ENCODE results near the gene ANXA3.

Gene ANXA3

DNA sequence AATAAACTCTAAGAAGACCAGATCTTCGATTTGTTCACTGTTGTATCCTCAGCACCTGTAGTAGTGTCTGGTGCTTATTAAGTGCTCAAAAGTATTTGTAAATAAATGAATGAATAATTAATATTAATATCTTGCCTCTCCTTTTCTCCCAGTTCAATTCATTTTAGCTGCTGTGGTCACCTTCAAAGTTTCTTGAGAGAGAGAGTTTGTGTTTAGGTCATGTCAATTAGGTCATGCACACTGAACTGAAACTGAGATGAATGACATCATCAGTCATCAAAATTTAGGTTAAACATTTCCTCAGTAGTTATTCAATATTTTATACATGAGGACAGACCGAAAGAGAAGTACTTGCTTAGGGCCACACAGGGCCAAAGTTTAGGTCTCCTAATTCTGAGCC lies 73.5 kb downstream of the ANXA3 start:
- Mint-ChIP-seq H3K4me1 (peaks cover 24% of the 10 kb centered on the region), H3K27me3 (no peaks in the 10 kb centered on the region), H3K36me3 (ENCODE audit: low read depth) (no peaks in the 10 kb centered on the region), H3K9me3 (no peaks in the 10 kb centered on the region), H3K4me3 (no peak overlapping the region), H3K27ac (no peak overlapping the region)
- DNase-seq = no peak
- ATAC-seq = no peak

GRCh38 chr4:78627046-78627965 lies 75.7 kb downstream of the ANXA3 start:
- H3K27ac Mint-ChIP-seq = no peak overlapping the region

GRCh38 chr4:78627966-78628678 lies 76.6 kb downstream of the ANXA3 start:
- DNase-seq (no peak), ATAC-seq (no peak)
- peaks cover 36% of the 10 kb centered on the region for H3K4me1 Mint-ChIP-seq
- H3K27ac Mint-ChIP-seq = no peak overlapping the region
- no peak overlapping the region for H3K4me3 Mint-ChIP-seq
- no peaks in the 10 kb centered on the region for H3K9me3 Mint-ChIP-seq
- no peaks in the 10 kb centered on the region for H3K27me3 Mint-ChIP-seq
- H3K36me3 Mint-ChIP-seq (ENCODE audit: low read depth) = no peaks in the 10 kb centered on the region

More at GRCh38 chr4:78627046-78627965, 75.7 kb downstream of the ANXA3 start:
- Mint-ChIP-seq H3K4me1 (peaks cover 36% of the 10 kb centered on the region), H3K4me3 (no peak overlapping the region), H3K27me3 (no peaks in the 10 kb centered on the region), H3K36me3 (ENCODE audit: low read depth) (no peaks in the 10 kb centered on the region), H3K9me3 (no peaks in the 10 kb centered on the region)
- DNase-seq (no peak), ATAC-seq (no peak)

- no peak overlapping the region for H3K4me3 Mint-ChIP-seq
- H3K4me1 Mint-ChIP-seq = peaks cover 39% of the 10 kb centered on the region
- DNase-seq (no peak), ATAC-seq (no peak)
- no peaks in the 10 kb centered on the region for H3K27me3 Mint-ChIP-seq
- H3K36me3 Mint-ChIP-seq (ENCODE audit: low read depth) = no peaks in the 10 kb centered on the region
- peak overlapping the region; percentile 2 for H3K27ac Mint-ChIP-seq
- H3K9me3 Mint-ChIP-seq = no peaks in the 10 kb centered on the region
Measured at GRCh38 chr4:78629991-78630541, 78.5 kb downstream of the ANXA3 start.

DNA sequence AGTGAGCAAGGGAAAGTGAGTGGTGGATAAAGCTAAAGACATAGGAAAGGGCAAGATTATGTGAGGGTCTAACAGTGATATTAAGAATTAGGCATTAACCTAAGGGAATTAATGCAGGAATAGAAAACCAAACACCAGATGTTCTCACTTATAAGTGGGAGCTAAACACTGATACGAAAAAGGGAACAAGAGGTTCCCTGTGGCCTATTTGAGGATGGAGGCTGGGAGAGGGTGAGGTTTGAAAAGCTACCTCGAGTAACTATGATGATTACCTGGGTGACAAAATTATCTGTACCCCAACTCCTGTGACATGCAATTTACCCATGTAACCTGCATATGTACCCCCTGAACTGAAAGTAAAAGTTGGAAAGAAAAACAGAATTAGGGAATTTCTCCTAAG lies 79.0 kb downstream of the ANXA3 start:
- Mint-ChIP-seq H3K27me3 (no peaks in the 10 kb centered on the region), H3K9me3 (no peaks in the 10 kb centered on the region), H3K36me3 (ENCODE audit: low read depth) (no peaks in the 10 kb centered on the region), H3K27ac (peak overlapping the region; percentile 2), H3K4me1 (peaks cover 39% of the 10 kb centered on the region), H3K4me3 (no peak overlapping the region)
- no peak for DNase-seq
- no peak for ATAC-seq

DNA sequence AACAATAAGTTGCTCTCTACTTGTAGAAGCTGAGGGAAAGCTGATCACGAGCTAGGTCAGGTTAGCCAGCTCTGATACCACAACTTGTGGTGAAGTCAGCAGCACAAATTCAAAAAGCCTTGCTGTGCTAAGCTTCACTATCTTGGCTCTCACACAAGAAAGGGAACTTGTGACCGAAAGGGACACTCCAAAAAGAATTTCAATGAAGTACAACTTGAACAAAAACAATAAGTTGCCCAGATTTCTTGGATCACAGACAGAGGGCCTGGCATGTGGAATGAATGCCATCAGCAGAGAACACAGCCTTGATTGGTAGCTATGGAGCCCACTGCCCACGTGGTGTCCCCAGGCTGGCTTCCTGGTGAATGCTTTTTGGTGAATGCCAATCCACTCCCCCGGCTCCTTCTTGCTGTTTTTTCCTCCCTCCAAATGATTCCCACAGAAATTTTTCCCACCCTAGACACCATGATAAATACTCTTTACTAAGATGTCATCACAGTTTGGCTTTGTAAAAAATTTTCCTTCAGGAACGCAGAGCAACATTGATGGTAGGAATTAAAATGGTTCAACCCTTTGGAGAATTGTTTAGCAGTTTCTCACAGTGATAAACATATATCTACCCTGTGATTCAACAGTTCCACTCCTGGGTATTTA lies 82.6 kb downstream of the ANXA3 start:
- ATAC-seq (no peak), DNase-seq (no peak)
- Mint-ChIP-seq H3K27ac (no peak overlapping the region), H3K4me3 (no peak overlapping the region), H3K27me3 (no peaks in the 10 kb centered on the region), H3K4me1 (peaks cover 38% of the 10 kb centered on the region), H3K36me3 (ENCODE audit: low read depth) (no peaks in the 10 kb centered on the region), H3K9me3 (no peaks in the 10 kb centered on the region)

DNA sequence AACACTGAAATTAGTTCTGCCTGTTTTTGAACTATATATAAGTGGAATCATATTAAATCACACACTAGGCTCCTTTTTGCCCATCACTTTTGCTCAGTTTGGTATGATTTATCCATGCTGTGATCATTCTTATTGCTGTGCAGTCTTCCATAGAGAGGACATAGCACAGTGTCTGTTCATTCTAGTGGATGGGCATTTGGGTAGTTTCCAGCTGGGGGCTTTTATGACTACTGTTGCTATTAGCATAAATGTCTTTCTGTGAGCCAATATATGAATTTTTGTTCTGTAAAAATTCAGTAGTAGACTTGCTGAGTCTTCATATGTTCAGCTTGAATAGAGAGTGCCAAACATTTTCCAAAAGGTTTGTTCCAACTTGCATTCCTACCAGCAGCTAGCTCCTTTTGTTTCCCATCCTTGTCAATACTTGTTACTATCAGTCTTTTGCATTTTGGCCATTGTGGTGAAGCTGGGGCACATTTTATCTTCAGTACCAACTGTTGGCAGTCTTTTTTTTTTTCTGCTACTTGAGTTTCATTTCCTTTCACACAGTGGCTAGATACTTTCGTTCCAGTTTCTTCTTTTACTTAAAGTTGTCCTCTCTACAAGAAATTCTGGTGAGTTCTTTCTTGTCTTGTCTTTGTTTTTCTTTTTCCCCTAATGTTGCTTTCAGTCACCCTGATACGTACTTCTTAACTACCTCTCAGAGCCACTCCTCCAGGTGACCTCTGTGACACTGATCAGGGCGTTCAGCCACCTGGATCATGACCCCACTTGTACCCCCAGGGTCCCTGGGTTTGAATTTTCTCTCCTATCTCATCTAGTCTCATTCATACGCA lies 87.0 kb downstream of the ANXA3 start:
- Mint-ChIP-seq H3K27me3 (peaks cover 2% of the 10 kb centered on the region), H3K9me3 (no peaks in the 10 kb centered on the region), H3K27ac (peak overlapping the region; percentile 82), H3K4me1 (peaks cover 44% of the 10 kb centered on the region), H3K36me3 (ENCODE audit: low read depth) (no peaks in the 10 kb centered on the region), H3K4me3 (no peak overlapping the region)
- ATAC-seq (peak; percentile 52), DNase-seq (no peak)

- Mint-ChIP-seq H3K27me3 (peaks cover 2% of the 10 kb centered on the region), H3K4me1 (peaks cover 50% of the 10 kb centered on the region), H3K4me3 (no peak overlapping the region), H3K36me3 (ENCODE audit: low read depth) (no peaks in the 10 kb centered on the region), H3K27ac (no peak overlapping the region), H3K9me3 (no peaks in the 10 kb centered on the region)
- ATAC-seq = no peak
- DNase-seq = no peak
Measured at GRCh38 chr4:78640714-78641113, 89.1 kb downstream of the ANXA3 start.

- no peaks in the 10 kb centered on the region for H3K9me3 Mint-ChIP-seq
- DNase-seq (no peak), ATAC-seq (no peak)
- no peak overlapping the region for H3K27ac Mint-ChIP-seq
- H3K4me1 Mint-ChIP-seq = peaks cover 51% of the 10 kb centered on the region
- H3K36me3 Mint-ChIP-seq (ENCODE audit: low read depth) = no peaks in the 10 kb centered on the region
- no peak overlapping the region for H3K4me3 Mint-ChIP-seq
- peaks cover 2% of the 10 kb centered on the region for H3K27me3 Mint-ChIP-seq
Measured at GRCh38 chr4:78642934-78643333, 91.4 kb downstream of the ANXA3 start.

DNA sequence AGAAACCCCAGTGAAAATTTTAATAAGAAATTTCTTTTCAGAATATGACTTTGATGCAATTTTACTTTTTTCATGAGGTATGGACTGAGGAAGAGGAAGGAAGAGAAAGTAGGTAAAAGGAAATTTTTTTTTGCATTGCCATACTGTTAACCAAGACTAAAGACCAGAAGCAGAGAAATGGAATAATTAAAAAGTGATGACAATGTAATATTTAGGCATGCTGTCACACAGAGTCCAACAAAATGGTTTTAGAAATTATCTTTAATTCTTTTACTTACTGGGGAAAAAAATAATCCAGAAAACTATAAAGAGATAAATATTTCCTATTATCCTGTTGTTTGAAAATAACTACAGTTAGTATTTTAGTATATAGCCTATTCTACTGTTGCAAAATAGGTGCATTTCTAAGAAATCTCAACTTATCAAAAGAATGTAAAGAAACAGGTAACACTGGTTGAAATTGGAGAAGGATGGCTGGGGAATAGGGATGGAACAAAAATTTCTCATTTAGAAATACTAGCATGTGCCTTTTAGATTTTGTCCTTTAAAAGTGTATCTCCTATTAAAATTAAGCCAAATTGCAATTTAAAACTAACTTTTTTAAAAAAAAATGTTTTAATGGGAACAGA lies 92.6 kb downstream of the ANXA3 start:
- Mint-ChIP-seq H3K27me3 (peaks cover 2% of the 10 kb centered on the region), H3K4me1 (peaks cover 44% of the 10 kb centered on the region), H3K27ac (no peak overlapping the region), H3K36me3 (ENCODE audit: low read depth) (no peaks in the 10 kb centered on the region), H3K9me3 (no peaks in the 10 kb centered on the region), H3K4me3 (no peak overlapping the region)
- ATAC-seq (no peak), DNase-seq (no peak)

GRCh38 chr4:78644744-78645330 lies 93.3 kb downstream of the ANXA3 start:
- Mint-ChIP-seq H3K4me1 (peaks cover 41% of the 10 kb centered on the region), H3K27me3 (peaks cover 2% of the 10 kb centered on the region), H3K4me3 (no peak overlapping the region), H3K27ac (no peak overlapping the region), H3K9me3 (no peaks in the 10 kb centered on the region), H3K36me3 (ENCODE audit: low read depth) (no peaks in the 10 kb centered on the region)
- ATAC-seq (peak; percentile 96), DNase-seq (peak; percentile 44)

GRCh38 chr4:78645853-78646757 lies 94.5 kb downstream of the ANXA3 start:
- ATAC-seq (no peak), DNase-seq (no peak)
- Mint-ChIP-seq H3K27me3 (peaks cover 2% of the 10 kb centered on the region), H3K9me3 (no peaks in the 10 kb centered on the region), H3K4me1 (peaks cover 35% of the 10 kb centered on the region), H3K27ac (no peak overlapping the region), H3K4me3 (no peak overlapping the region), H3K36me3 (ENCODE audit: low read depth) (no peaks in the 10 kb centered on the region)
